ENCODE results near the gene ST3GAL4.

The ST3GAL4 gene

DNA sequence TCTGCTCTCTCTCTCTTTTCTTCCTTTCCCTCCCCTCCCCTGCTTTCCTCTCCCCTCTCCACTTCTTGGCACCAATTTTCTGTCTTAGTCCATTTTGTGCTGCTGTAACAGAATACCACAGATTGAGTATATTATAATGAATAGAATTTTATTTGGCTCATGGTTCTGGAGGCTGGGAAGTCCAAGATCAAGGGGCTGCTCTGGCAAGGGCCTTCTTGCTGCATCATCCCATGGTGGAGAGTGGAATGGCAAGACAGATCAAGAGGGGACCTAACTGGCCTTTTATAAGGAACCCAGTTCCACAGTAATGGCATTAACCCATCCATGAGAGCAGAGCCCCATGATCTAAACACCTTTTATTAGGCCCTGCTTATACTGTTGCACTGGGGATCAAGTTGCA, 44.5 kb downstream of the ST3GAL4 start:
- TF ChIP-seq, protein P1, sequence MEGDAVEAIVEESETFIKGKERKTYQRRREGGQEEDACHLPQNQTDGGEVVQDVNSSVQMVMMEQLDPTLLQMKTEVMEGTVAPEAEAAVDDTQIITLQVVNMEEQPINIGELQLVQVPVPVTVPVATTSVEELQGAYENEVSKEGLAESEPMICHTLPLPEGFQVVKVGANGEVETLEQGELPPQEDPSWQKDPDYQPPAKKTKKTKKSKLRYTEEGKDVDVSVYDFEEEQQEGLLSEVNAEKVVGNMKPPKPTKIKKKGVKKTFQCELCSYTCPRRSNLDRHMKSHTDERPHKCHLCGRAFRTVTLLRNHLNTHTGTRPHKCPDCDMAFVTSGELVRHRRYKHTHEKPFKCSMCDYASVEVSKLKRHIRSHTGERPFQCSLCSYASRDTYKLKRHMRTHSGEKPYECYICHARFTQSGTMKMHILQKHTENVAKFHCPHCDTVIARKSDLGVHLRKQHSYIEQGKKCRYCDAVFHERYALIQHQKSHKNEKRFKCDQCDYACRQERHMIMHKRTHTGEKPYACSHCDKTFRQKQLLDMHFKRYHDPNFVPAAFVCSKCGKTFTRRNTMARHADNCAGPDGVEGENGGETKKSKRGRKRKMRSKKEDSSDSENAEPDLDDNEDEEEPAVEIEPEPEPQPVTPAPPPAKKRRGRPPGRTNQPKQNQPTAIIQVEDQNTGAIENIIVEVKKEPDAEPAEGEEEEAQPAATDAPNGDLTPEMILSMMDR (IDR thresholded peaks at IDR 0.05; ENCODE audit: control insufficient read depth, insufficient read depth, low read depth, low read length, missing control alignments): no peak
- DNase-seq (ENCODE audit: low read depth): no peak
- no peak overlapping the region for H3K4me3 ChIP-seq (ENCODE audit: control insufficient read depth, low read depth, low read length)

GRCh38 chr11:126400479-126400878, 45.0 kb downstream of the ST3GAL4 start:
- no peak overlapping the region for H3K4me3 ChIP-seq (ENCODE audit: control insufficient read depth, low read depth, low read length)
- DNase-seq (ENCODE audit: low read depth): no peak
- TF ChIP-seq, protein P1 (IDR thresholded peaks at IDR 0.05; ENCODE audit: control insufficient read depth, insufficient read depth, low read depth, low read length, missing control alignments): no peak

GRCh38 chr11:126403022-126403581, 47.6 kb downstream of the ST3GAL4 start:
- TF ChIP-seq, protein P1 (IDR thresholded peaks at IDR 0.05; ENCODE audit: control insufficient read depth, insufficient read depth, low read depth, low read length, missing control alignments): no peak
- no peak for DNase-seq (ENCODE audit: low read depth)
- H3K4me3 ChIP-seq (ENCODE audit: control insufficient read depth, low read depth, low read length): no peak overlapping the region

- DNase-seq (ENCODE audit: low read depth): no peak
- TF ChIP-seq, protein P1 (IDR thresholded peaks at IDR 0.05; ENCODE audit: control insufficient read depth, insufficient read depth, low read depth, low read length, missing control alignments): no peak
- H3K4me3 ChIP-seq (ENCODE audit: control insufficient read depth, low read depth, low read length): no peak overlapping the region
Observed at GRCh38 chr11:126403658-126404057, 48.2 kb downstream of the ST3GAL4 start.

- no peak overlapping the region for H3K4me3 ChIP-seq (ENCODE audit: control insufficient read depth, low read depth, low read length)
- DNase-seq (ENCODE audit: low read depth): no peak
- TF ChIP-seq, protein P1 (IDR thresholded peaks at IDR 0.05; ENCODE audit: control insufficient read depth, insufficient read depth, low read depth, low read length, missing control alignments): no peak
Observed at GRCh38 chr11:126404367-126404766, 48.9 kb downstream of the ST3GAL4 start.

- TF ChIP-seq, protein P1 (IDR thresholded peaks at IDR 0.05; ENCODE audit: control insufficient read depth, insufficient read depth, low read depth, low read length, missing control alignments): no peak
- H3K4me3 ChIP-seq (ENCODE audit: control insufficient read depth, low read depth, low read length): no peak overlapping the region
- DNase-seq (ENCODE audit: low read depth): no peak
Observed at GRCh38 chr11:126405374-126405773, 49.9 kb downstream of the ST3GAL4 start.

DNA sequence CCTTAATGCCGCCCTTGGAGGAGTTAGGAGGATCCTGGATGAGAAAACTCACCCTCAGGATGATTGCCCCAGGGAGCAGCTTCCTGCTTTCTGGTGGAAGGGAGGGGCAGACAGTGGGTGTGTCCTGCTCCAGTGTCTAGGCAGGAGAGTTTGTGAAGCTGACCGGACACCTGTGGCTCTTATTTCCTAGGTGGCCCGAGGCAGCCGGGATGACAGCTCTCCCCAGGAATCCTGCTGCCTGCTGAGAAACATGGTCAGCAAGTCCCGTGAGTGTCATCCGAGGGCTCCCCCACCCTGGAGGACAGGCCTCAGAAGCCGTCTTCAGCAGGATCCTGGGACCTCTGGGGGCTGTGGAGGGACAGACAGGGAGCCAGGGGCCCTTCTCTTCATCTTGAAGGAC, 50.4 kb downstream of the ST3GAL4 start:
- no peak for DNase-seq (ENCODE audit: low read depth)
- no peak overlapping the region for H3K4me3 ChIP-seq (ENCODE audit: control insufficient read depth, low read depth, low read length)
- TF ChIP-seq, protein P1 (IDR thresholded peaks at IDR 0.05; ENCODE audit: control insufficient read depth, insufficient read depth, low read depth, low read length, missing control alignments): no peak
